Osteocyte (in vitro differentiated cells): Measurements from ENCODE around the gene ANO7. TPM values are rescaled to one million over a fixed set of nuclear protein-coding genes. Genes with fewer than 3 reads are reported as not detected.

Experiments
- DNase-seq: peaks from one replicate; pipeline ENCODE4 v3.0.0; 2021; ENCODE audit warnings: mixed read lengths; ENCODE audit not compliant: unreplicated experiment; ENCODE audit errors: extremely low spot score
- H3K27ac Mint-ChIP-seq: one replicate; pipeline ENCODE4 v1.8.0; 2021; ENCODE audit warnings: mild to moderate bottlenecking, mixed read lengths; ENCODE audit not compliant: unreplicated experiment
- H3K27me3 Mint-ChIP-seq: one replicate; pipeline ENCODE4 v1.8.0; 2021; ENCODE audit warnings: mixed read lengths; ENCODE audit not compliant: unreplicated experiment
- H3K36me3 Mint-ChIP-seq: one replicate; pipeline ENCODE4 v1.8.0; 2021; ENCODE audit warnings: mixed read lengths; ENCODE audit not compliant: unreplicated experiment
- H3K4me1 Mint-ChIP-seq: one replicate; pipeline ENCODE4 v1.8.0; 2021; ENCODE audit warnings: mixed read lengths; ENCODE audit not compliant: unreplicated experiment
- H3K4me3 Mint-ChIP-seq: one replicate; pipeline ENCODE4 v1.8.0; 2021; ENCODE audit warnings: mild to moderate bottlenecking, moderate library complexity, mixed read lengths; ENCODE audit not compliant: unreplicated experiment
- H3K9me3 Mint-ChIP-seq: one replicate; pipeline ENCODE4 v1.8.0; 2021; ENCODE audit warnings: mixed read lengths; ENCODE audit not compliant: unreplicated experiment
- total RNA-seq: library from RNA; stranded (reverse); gene quantifications from 2 replicates; pipeline ENCODE4 v1.2.1, GENCODE V29; 2021
- TF ChIP-seq, protein P1 (sequence below): fragments of 200-600 bp; sonication (generic); IDR thresholded peaks from 2 replicates; pipeline ENCODE4 v1.5.0; 2021; ENCODE audit warnings: antibody characterized with exemption, mild to moderate bottlenecking, moderate library complexity

ANO7 gene
- total RNA-seq, 1 donor from 2014 or later = 1.3 TPM

DNA sequence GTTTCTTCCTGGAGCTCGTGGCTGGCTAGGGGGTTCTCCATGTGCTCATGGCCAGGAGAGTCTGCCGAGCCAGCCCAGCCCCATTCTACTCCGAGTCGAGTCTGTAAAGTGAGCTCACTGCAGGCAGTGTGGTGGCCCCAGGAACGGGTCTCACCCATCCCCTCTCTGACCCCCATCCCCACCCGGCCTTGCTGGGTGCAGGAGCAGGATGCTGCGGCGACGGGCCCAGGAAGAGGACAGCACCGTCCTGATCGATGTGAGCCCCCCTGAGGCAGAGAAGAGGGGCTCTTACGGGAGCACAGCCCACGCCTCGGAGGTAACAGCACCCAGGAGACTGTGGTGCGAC lies 1.4 kb downstream of the ANO7 start:
- H3K9me3 Mint-ChIP-seq = no peaks in the 10 kb centered on the region
- H3K27me3 Mint-ChIP-seq = no peaks in the 10 kb centered on the region
- TF ChIP-seq, protein P1, sequence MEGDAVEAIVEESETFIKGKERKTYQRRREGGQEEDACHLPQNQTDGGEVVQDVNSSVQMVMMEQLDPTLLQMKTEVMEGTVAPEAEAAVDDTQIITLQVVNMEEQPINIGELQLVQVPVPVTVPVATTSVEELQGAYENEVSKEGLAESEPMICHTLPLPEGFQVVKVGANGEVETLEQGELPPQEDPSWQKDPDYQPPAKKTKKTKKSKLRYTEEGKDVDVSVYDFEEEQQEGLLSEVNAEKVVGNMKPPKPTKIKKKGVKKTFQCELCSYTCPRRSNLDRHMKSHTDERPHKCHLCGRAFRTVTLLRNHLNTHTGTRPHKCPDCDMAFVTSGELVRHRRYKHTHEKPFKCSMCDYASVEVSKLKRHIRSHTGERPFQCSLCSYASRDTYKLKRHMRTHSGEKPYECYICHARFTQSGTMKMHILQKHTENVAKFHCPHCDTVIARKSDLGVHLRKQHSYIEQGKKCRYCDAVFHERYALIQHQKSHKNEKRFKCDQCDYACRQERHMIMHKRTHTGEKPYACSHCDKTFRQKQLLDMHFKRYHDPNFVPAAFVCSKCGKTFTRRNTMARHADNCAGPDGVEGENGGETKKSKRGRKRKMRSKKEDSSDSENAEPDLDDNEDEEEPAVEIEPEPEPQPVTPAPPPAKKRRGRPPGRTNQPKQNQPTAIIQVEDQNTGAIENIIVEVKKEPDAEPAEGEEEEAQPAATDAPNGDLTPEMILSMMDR = no peak
- H3K4me1 Mint-ChIP-seq = peaks cover 1% of the 10 kb centered on the region
- H3K27ac Mint-ChIP-seq = no peak overlapping the region
- H3K36me3 Mint-ChIP-seq = no peaks in the 10 kb centered on the region
- H3K4me3 Mint-ChIP-seq = no peak overlapping the region
- DNase-seq = no peak

DNA sequence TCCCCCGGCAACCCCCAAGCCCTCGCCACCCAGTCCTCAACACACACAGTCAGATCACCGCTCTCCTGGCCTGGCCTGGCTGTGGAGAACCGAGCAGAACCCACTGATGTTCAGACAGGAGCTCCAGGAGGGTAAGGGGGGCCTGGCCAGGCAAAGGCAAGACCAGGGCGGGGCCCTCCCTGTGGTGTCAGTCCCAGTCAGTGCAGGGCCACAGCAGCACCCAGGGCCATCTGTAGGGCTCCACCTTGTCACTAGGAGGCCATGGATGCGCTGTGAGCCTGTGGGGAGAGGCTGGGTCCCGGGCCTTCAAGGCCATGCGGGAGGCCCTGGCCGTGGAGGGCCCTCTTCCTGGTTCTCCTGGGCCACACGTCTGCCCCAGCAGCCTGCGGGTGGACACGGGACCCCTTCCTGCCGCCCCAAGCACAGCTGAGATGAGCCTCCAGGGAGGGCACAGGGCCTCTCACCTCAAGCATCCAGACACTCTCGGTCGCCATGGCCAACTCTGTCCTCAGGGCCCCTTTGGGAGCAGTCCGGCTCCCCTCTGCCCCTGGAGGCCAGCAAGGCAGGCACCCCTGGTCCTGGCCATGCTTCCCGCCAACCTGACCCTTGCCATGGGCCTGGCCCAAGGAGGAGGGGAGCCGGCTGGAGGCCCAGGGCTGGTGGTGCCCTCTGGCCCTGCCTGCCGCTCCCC lies 2.0 kb downstream of the ANO7 start:
- no peaks in the 10 kb centered on the region for H3K36me3 Mint-ChIP-seq
- H3K27me3 Mint-ChIP-seq = no peaks in the 10 kb centered on the region
- DNase-seq = no peak
- H3K4me1 Mint-ChIP-seq = peaks cover 1% of the 10 kb centered on the region
- H3K27ac Mint-ChIP-seq = no peak overlapping the region
- H3K9me3 Mint-ChIP-seq = no peaks in the 10 kb centered on the region
- no peak overlapping the region for H3K4me3 Mint-ChIP-seq
- TF ChIP-seq, protein P1 = no peak

DNA sequence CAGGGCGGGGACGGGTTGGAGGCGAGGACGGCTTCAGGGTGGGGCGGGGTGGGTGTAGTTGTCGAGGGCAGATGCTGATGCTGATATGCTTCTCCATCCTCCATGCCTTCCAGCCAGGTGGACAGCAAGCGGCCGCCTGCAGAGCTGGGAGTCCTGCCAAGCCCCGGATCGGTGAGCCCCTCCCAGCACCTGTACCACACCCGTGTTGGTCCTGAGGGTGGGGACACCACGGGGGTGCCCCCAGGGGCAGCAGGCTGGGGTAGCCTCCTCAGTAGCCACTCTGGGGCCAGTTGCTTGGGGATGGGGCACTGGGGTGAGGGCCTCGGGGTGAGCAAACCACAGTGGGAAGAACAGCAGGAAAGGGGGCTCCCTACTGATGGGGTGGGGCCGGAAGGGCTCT lies 2.6 kb downstream of the ANO7 start:
- no peaks in the 10 kb centered on the region for H3K36me3 Mint-ChIP-seq
- peaks cover 1% of the 10 kb centered on the region for H3K4me1 Mint-ChIP-seq
- H3K4me3 Mint-ChIP-seq = no peak overlapping the region
- no peaks in the 10 kb centered on the region for H3K9me3 Mint-ChIP-seq
- TF ChIP-seq, protein P1 = no peak
- no peaks in the 10 kb centered on the region for H3K27me3 Mint-ChIP-seq
- no peak for DNase-seq
- H3K27ac Mint-ChIP-seq = no peak overlapping the region

DNA sequence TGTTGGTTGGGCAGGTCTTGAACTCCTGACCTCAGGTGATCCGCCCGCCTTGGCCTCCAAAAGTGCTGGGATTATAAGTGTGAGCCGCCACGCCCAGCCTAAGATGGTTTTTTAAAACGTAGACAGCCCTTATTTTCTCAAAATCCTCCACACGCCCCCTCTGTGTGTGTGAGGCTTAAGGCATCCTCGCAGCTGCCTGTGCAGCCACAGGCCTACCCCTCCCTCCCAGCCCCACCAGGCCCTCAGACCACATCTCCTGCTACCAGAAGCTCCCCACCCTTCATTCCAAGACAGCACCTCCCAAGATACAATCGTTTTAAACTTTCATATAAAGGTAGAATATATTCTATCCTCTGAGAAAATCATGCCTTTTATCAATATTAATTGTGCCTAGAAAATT lies 4.8 kb downstream of the ANO7 start:
- Mint-ChIP-seq H3K4me3 (no peak overlapping the region), H3K27me3 (no peaks in the 10 kb centered on the region), H3K9me3 (no peaks in the 10 kb centered on the region), H3K4me1 (no peaks in the 10 kb centered on the region), H3K36me3 (no peaks in the 10 kb centered on the region), H3K27ac (no peak overlapping the region)
- DNase-seq = no peak
- TF ChIP-seq, protein P1 = no peak

DNA sequence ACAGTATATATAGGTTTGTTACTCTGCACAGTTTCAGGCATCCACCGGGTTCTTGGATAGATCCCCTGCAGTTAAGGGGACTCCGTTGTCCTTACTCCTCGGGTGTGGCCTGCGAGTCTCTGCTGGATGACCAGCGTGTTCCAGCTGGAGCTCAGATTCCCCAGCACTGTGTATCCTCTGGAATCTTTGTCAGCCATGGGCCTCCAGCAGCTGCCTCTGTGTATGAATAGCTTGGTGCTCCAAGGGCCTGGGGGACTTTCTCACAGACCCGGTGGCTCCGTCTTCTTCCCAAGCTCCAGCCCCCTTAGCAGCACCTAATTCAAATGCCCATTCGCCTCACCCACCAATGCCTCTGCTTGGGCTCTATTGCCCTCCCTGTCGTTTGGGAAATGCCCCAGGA lies 6.3 kb downstream of the ANO7 start:
- Mint-ChIP-seq H3K4me3 (no peak overlapping the region), H3K9me3 (no peaks in the 10 kb centered on the region), H3K4me1 (no peaks in the 10 kb centered on the region), H3K36me3 (no peaks in the 10 kb centered on the region), H3K27ac (no peak overlapping the region), H3K27me3 (no peaks in the 10 kb centered on the region)
- TF ChIP-seq, protein P1 = no peak
- no peak for DNase-seq
